Coronary artery (tissue), 2 donors: ENCODE results near the gene UCHL3.
"Not testable (repeated sequence)": the region's sequence is repeated elsewhere in the genome, so short reads cannot be mapped to it uniquely, and the experiment has no call there.

Source experiments
- DNase-seq: peaks from one replicate; pipeline ENCODE4 v3.0.0-alpha.2; 2017; ENCODE audit warnings: low spot score
- H3K27ac ChIP-seq, 2 donors: fragments of 200-600 bp; sonication (generic); one replicate each; pipeline ENCODE4 v1.5.1; 2016 to 2019
- H3K4me3 ChIP-seq: fragments of 200-600 bp; sonication (generic); 2 replicates; pipeline ENCODE4 v1.5.1; 2016; ENCODE audit warnings: mild to moderate bottlenecking, moderate library complexity
- CTCF ChIP-seq: fragments of 200-600 bp; sonication (generic); IDR thresholded peaks from one replicate; pipeline ENCODE4 v1.5.1; 2019; ENCODE audit warnings: antibody characterized with exemption

UCHL3 gene

GRCh38 chr13:75533861-75534260, 15.7 kb upstream of the UCHL3 start:
- Histone ChIP-seq H3K4me3 (no peak overlapping the region), H3K27ac (no peak overlapping the region)
- DNase-seq: no peak
- TF ChIP-seq CTCF: no peak

- Histone ChIP-seq H3K27ac (peak within 1 kb of the TSS; percentile 62 to 86), H3K4me3 (peak within 1 kb of the TSS; percentile 87)
- peak; percentile 86 for DNase-seq
- TF ChIP-seq CTCF: peak; percentile 85
These were observed 11.9 kb upstream of the UCHL3 start, which contains the start of gene COMMD6 for GRCh38 chr13:75537401-75538365. Gene COMMD6 (minus strand): TSS chr13:75537841. CDS start chr13:75537805, 36 bp downstream.

- no peak for DNase-seq
These were observed 8.3 kb upstream of the UCHL3 start for GRCh38 chr13:75541287-75541686.

GRCh38 chr13:75541961-75542360, 7.6 kb upstream of the UCHL3 start:
- Histone ChIP-seq H3K4me3 (no peak overlapping the region), H3K27ac (no peak overlapping the region)
- DNase-seq: no peak
- TF ChIP-seq CTCF: no peak

More at GRCh38 chr13:75541287-75541686, 8.3 kb upstream of the UCHL3 start:
- Histone ChIP-seq H3K27ac (no peak overlapping the region), H3K4me3 (no peak overlapping the region)
- TF ChIP-seq CTCF: no peak

- Histone ChIP-seq H3K4me3 (no peak overlapping the region), H3K27ac (no peak overlapping the region)
- no peak for DNase-seq
- TF ChIP-seq CTCF: no peak
These were observed 4.8 kb upstream of the UCHL3 start for GRCh38 chr13:75544681-75545330.

- H3K4me3 ChIP-seq, DNase-seq, H3K27ac ChIP-seq: not testable (repeated sequence)
These were observed 4.2 kb upstream of the UCHL3 start for GRCh38 chr13:75545386-75545785.

- no peak for DNase-seq
- TF ChIP-seq CTCF: no peak
These were observed 1.7 kb upstream of the UCHL3 start for GRCh38 chr13:75547917-75548316.

More at GRCh38 chr13:75547917-75548316, 1.7 kb upstream of the UCHL3 start:
- H3K4me3 ChIP-seq: no peak overlapping the region
- H3K27ac ChIP-seq: no peak overlapping the region
